ENCODE measurements around the gene SORCS2.

- TF ChIP-seq CTCF (IDR thresholded peaks at IDR 0.05) (no peak), POLR2A (IDR thresholded peaks at IDR 0.05) (no peak)
Observed at GRCh38 chr4:7663075-7663541, 470.8 kb downstream of the SORCS2 start.

Data from esophagus squamous epithelium (tissue), 4 donors.